Stimulated activated naive CD4-positive, alpha-beta T cell treated with Interleukin-2 at 50 U/mL for 16 hours (primary cell): ENCODE results near the gene ENDOV.

Experiments used
- DNase-seq: peaks from one replicate; lab custom pipeline; 2025; lab: John Stamatoyannopoulos, UW

ENDOV gene

GRCh38 chr17:80416260-80416939, 1.4 kb downstream of the ENDOV start:
- no peak for DNase-seq

- no peak for DNase-seq
Observed at GRCh38 chr17:80416940-80417293, 1.9 kb downstream of the ENDOV start.

- no peak for DNase-seq
Observed at GRCh38 chr17:80418589-80418988, 3.6 kb downstream of the ENDOV start.

- DNase-seq: no peak
Observed at GRCh38 chr17:80419255-80419654, 4.3 kb downstream of the ENDOV start.

GRCh38 chr17:80421381-80422090, 6.6 kb downstream of the ENDOV start:
- no peak for DNase-seq

GRCh38 chr17:80422276-80422675, 7.3 kb downstream of the ENDOV start:
- no peak for DNase-seq

GRCh38 chr17:80422981-80423380, 8.0 kb downstream of the ENDOV start:
- DNase-seq: no peak

- no peak for DNase-seq
Observed at GRCh38 chr17:80423536-80424225, 8.7 kb downstream of the ENDOV start.

- no peak for DNase-seq
Observed at GRCh38 chr17:80424261-80424660, 9.3 kb downstream of the ENDOV start.

- no peak for DNase-seq
Observed at GRCh38 chr17:80424878-80425765, 10.2 kb downstream of the ENDOV start.

- DNase-seq: no peak
Observed at GRCh38 chr17:80425835-80426426, 11.0 kb downstream of the ENDOV start.

GRCh38 chr17:80426671-80427326, 11.8 kb downstream of the ENDOV start:
- peak; percentile 81 for DNase-seq

- no peak for DNase-seq
Observed at GRCh38 chr17:80427366-80428282, 12.7 kb downstream of the ENDOV start.

GRCh38 chr17:80428363-80428762, 13.4 kb downstream of the ENDOV start:
- no peak for DNase-seq

- DNase-seq: no peak
Observed at GRCh38 chr17:80428796-80429195, 13.8 kb downstream of the ENDOV start.

- DNase-seq: no peak
Observed at GRCh38 chr17:80429356-80430275, 14.6 kb downstream of the ENDOV start.

GRCh38 chr17:80430446-80431245, 15.7 kb downstream of the ENDOV start:
- DNase-seq: no peak
